DOHH2 (cell line): ENCODE data around the gene CTDP1.

Source experiments
- H3F3A ChIP-seq: fragments of 200-600 bp; sonication (generic), shearing (Covaris generic); 2 replicates; pipeline ENCODE4 v1.6.0; 2016; ENCODE audit warnings: antibody characterized with exemption, mild to moderate bottlenecking; ENCODE audit not compliant: control insufficient read depth, insufficient read depth
- H3K27ac ChIP-seq: fragments of 200-600 bp; sonication (generic); 2 replicates; pipeline ENCODE4 v1.5.1; 2014; ENCODE audit warnings: low read depth, mild to moderate bottlenecking, low read length, moderate library complexity
- H3K27me3 ChIP-seq: fragments of 200-600 bp; sonication (generic); 2 replicates; pipeline ENCODE4 v1.6.1; 2014; ENCODE audit warnings: mild to moderate bottlenecking, low read length, mixed read lengths; ENCODE audit not compliant: control insufficient read depth
- H3K36me3 ChIP-seq: fragments of 200-600 bp; sonication (generic); 2 replicates; pipeline ENCODE4 v1.6.1; 2014; ENCODE audit warnings: mild to moderate bottlenecking, low read length, moderate library complexity, mixed read lengths; ENCODE audit not compliant: control insufficient read depth
- H3K4me1 ChIP-seq: fragments of 200-600 bp; sonication (generic); 2 replicates; pipeline ENCODE4 v1.6.1; 2014; ENCODE audit warnings: mild to moderate bottlenecking, low read length, mixed read lengths; ENCODE audit not compliant: control insufficient read depth
- H3K4me2 ChIP-seq: fragments of 200-600 bp; sonication (generic); 2 replicates; pipeline ENCODE4 v1.6.0; 2014; ENCODE audit warnings: mild to moderate bottlenecking, low read length, moderate library complexity
- H3K4me3 ChIP-seq: fragments of 200-600 bp; sonication (generic); 2 replicates; pipeline ENCODE4 v1.5.1; 2014; ENCODE audit warnings: mild to moderate bottlenecking, low read length, mixed read lengths
- H3K79me2 ChIP-seq: fragments of 200-600 bp; sonication (generic); 2 replicates; pipeline ENCODE4 v1.6.1; 2014; ENCODE audit warnings: mild to moderate bottlenecking, low read length, mixed read lengths; ENCODE audit not compliant: control insufficient read depth
- H3K9me2 ChIP-seq: fragments of 200-600 bp; sonication (generic); replicated peaks from 2 replicates; pipeline ENCODE4 v1.6.1; 2014; ENCODE audit warnings: mild to moderate bottlenecking, low read length, mixed read lengths; ENCODE audit not compliant: control insufficient read depth
- H3K9me3 ChIP-seq: fragments of 200-600 bp; sonication (generic); 2 replicates; pipeline ENCODE4 v1.6.1; 2014; ENCODE audit warnings: antibody characterized with exemption, low read length, mixed read lengths; ENCODE audit not compliant: control insufficient read depth, insufficient read depth
- H4K20me1 ChIP-seq: fragments of 200-600 bp; sonication (generic); 2 replicates; pipeline ENCODE4 v1.6.0; 2014; ENCODE audit warnings: low read depth, mild to moderate bottlenecking, antibody characterized with exemption, low read length, moderate library complexity; ENCODE audit not compliant: control insufficient read depth, insufficient read depth
- EZH2phosphoT487 ChIP-seq: fragments of 200-600 bp; sonication (generic); IDR thresholded peaks from 2 replicates; pipeline ENCODE4 v1.6.1; 2017; ENCODE audit warnings: borderline replicate concordance, mild to moderate bottlenecking, antibody characterized with exemption, low read length, moderate library complexity, mixed read lengths
- TF ChIP-seq, protein P1 (sequence below): fragments of 200-600 bp; sonication (generic); IDR thresholded peaks from one replicate; pipeline ENCODE4 v1.5.1; 2014; ENCODE audit warnings: antibody characterized with exemption, mild to moderate bottlenecking, low read depth, low read length; ENCODE audit not compliant: poor library complexity, severe bottlenecking

CTDP1 gene

DNA sequence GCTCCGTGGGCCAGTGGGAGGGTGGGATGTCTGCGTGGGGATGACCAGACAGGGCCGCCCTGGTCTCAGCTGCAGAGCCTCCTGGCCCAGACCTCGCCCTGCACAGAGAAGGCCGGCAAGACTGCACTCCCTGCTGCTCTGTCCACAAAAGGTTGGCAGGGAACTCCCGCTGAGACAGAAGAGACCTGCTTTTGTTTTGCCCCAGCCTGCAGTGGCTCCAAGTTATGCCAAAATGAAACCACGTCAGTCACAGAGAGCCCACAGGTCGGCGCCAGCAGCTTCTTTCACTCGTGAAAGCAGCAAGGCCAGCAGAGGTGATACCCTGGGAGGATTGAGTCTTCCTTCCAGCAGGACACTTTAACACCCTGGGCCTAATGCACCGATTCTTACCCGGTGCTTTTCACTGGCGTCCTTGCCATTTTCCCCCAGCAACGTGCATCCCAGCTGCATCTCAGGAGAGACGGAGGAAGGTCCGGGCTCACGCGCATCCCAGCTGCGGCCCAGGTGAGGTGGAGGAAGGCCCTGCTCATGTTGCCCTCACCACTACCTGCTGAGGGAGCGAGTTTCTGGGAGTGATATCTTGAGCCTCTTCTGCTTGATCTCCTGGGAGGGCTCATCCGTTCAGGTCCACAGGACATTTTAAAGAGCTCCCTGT, 22.1 kb upstream of the CTDP1 start:
- no peaks in the 10 kb centered on the region for H3K9me3 ChIP-seq
- TF ChIP-seq, protein P1, sequence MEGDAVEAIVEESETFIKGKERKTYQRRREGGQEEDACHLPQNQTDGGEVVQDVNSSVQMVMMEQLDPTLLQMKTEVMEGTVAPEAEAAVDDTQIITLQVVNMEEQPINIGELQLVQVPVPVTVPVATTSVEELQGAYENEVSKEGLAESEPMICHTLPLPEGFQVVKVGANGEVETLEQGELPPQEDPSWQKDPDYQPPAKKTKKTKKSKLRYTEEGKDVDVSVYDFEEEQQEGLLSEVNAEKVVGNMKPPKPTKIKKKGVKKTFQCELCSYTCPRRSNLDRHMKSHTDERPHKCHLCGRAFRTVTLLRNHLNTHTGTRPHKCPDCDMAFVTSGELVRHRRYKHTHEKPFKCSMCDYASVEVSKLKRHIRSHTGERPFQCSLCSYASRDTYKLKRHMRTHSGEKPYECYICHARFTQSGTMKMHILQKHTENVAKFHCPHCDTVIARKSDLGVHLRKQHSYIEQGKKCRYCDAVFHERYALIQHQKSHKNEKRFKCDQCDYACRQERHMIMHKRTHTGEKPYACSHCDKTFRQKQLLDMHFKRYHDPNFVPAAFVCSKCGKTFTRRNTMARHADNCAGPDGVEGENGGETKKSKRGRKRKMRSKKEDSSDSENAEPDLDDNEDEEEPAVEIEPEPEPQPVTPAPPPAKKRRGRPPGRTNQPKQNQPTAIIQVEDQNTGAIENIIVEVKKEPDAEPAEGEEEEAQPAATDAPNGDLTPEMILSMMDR = no peak
- no peak for TF ChIP-seq EZH2phosphoT487
- H3K9me2 ChIP-seq = no peaks in the 10 kb centered on the region
- H3F3A ChIP-seq = no peaks in the 10 kb centered on the region
- H3K27me3 ChIP-seq = peaks cover 14% of the 10 kb centered on the region
- no peak overlapping the region for H3K4me3 ChIP-seq
- H4K20me1 ChIP-seq = no peaks in the 10 kb centered on the region
- no peaks in the 10 kb centered on the region for H3K4me1 ChIP-seq
- no peak overlapping the region for H3K27ac ChIP-seq
- H3K4me2 ChIP-seq = no peak overlapping the region
- no peaks in the 10 kb centered on the region for H3K36me3 ChIP-seq
- no peaks in the 10 kb centered on the region for H3K79me2 ChIP-seq

DNA sequence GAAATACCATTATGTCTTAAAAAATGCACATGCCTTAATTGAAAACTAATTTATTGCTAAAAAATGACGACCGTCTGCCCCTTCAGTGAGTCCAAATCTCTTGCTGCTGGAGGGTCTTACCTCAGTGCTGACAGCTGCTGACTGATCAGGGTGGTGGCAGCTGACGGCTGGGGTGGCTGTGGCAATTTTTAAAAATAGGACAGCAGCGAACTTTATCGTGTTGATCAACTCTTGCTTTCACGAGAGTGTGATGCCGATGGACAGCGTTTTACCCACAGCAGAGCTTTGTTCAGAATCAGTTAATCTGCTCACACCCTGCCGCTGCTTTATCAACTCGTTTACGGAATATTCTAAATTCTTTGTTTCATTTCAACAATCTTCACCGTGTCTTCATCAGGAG, 21.2 kb upstream of the CTDP1 start:
- Histone ChIP-seq H3K9me3 (no peaks in the 10 kb centered on the region), H3F3A (no peaks in the 10 kb centered on the region), H3K9me2 (no peaks in the 10 kb centered on the region), H4K20me1 (no peaks in the 10 kb centered on the region), H3K4me2 (no peak overlapping the region), H3K27ac (no peak overlapping the region), H3K4me3 (no peak overlapping the region), H3K27me3 (peaks cover 15% of the 10 kb centered on the region), H3K4me1 (no peaks in the 10 kb centered on the region), H3K79me2 (no peaks in the 10 kb centered on the region), H3K36me3 (no peaks in the 10 kb centered on the region)
- TF ChIP-seq, protein P1 = no peak
- TF ChIP-seq EZH2phosphoT487 = no peak

DNA sequence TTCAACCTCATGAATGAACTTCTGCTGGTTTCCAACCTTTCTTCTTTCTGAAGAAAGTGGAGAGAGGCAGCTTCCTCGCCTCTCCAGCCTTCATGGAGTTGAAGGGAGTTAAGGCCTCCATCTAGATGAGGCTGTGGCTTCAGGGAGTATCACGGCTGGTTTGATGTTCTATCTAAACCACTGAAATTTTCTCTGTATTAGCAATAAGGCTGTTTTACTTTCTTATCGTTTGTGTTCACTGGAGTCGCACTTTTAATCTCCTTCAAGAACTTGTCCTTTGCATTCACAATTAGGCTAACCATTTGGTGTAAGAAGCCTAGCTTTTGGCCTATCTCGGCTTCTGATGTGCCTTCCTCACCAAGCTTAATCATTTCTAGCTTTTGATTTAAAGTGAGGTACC, 19.9 kb upstream of the CTDP1 start:
- Histone ChIP-seq H3K27ac (no peak overlapping the region), H3F3A (no peaks in the 10 kb centered on the region), H3K36me3 (no peaks in the 10 kb centered on the region), H3K4me3 (no peak overlapping the region), H4K20me1 (no peaks in the 10 kb centered on the region), H3K4me2 (no peak overlapping the region), H3K79me2 (no peaks in the 10 kb centered on the region), H3K27me3 (peaks cover 12% of the 10 kb centered on the region), H3K9me2 (no peaks in the 10 kb centered on the region), H3K9me3 (no peaks in the 10 kb centered on the region), H3K4me1 (no peaks in the 10 kb centered on the region)
- TF ChIP-seq, protein P1 = no peak
- no peak for TF ChIP-seq EZH2phosphoT487
